ENCODE data around the gene MAGEB3.
"Not testable (repeated sequence)": the region's sequence is repeated elsewhere in the genome, so short reads cannot be mapped to it uniquely, and the experiment has no call there.

The MAGEB3 gene

GRCh38 chrX:30230395-30230794 is at the start of gene MAGEB3:
Gene MAGEB3, plus strand, starts transcription at chrX:30230657. Its CDS starts 5,268 bp downstream, at chrX:30235925.
- no peak for DNase-seq (ENCODE audit: low read depth in 4 of 4, low spot score in 1 of 4)

- DNase-seq (ENCODE audit: low read depth in 4 of 4, low spot score in 1 of 4): no peak
These were observed 49.1 kb upstream of the MAGEB3 start for GRCh38 chrX:30181353-30181752.

- DNase-seq (ENCODE audit: low read depth in 4 of 4, low spot score in 1 of 4): no peak
These were observed 46.9 kb upstream of the MAGEB3 start for GRCh38 chrX:30183554-30183953.

GRCh38 chrX:30190426-30190825 is 40.0 kb upstream of the MAGEB3 start:
- no peak for DNase-seq (ENCODE audit: low read depth in 4 of 4, low spot score in 1 of 4)

- DNase-seq (ENCODE audit: low read depth in 4 of 4, low spot score in 1 of 4): not testable (repeated sequence)
These were observed 36.5 kb upstream of the MAGEB3 start for GRCh38 chrX:30193910-30194309.

- no peak for DNase-seq (ENCODE audit: low read depth in 4 of 4, low spot score in 1 of 4)
These were observed 34.1 kb upstream of the MAGEB3 start for GRCh38 chrX:30196322-30196721.

- no peak for DNase-seq (ENCODE audit: low read depth in 4 of 4, low spot score in 1 of 4)
These were observed 18.3 kb upstream of the MAGEB3 start for GRCh38 chrX:30212172-30212571.

- no peak for DNase-seq (ENCODE audit: low read depth in 4 of 4, low spot score in 1 of 4)
These were observed 15.1 kb upstream of the MAGEB3 start, which contains the start of gene MAGEB2 for GRCh38 chrX:30215357-30215843. Gene MAGEB2, plus strand, starts transcription at chrX:30215563. Its CDS starts 3,018 bp downstream, at chrX:30218581.

- no peak for DNase-seq (ENCODE audit: low read depth in 4 of 4, low spot score in 1 of 4)
These were observed 13.0 kb upstream of the MAGEB3 start for GRCh38 chrX:30217465-30217864.

- DNase-seq (ENCODE audit: low read depth in 4 of 4, low spot score in 1 of 4): no peak
These were observed 11.1 kb upstream of the MAGEB3 start for GRCh38 chrX:30219372-30219771.

- no peak for DNase-seq (ENCODE audit: low read depth in 4 of 4, low spot score in 1 of 4)
These were observed 9.8 kb upstream of the MAGEB3 start for GRCh38 chrX:30220661-30221060.

- DNase-seq (ENCODE audit: low read depth in 4 of 4, low spot score in 1 of 4): no peak
These were observed 5.9 kb upstream of the MAGEB3 start for GRCh38 chrX:30224536-30224935.

GRCh38 chrX:30228526-30228925 is 1.9 kb upstream of the MAGEB3 start:
- no peak for DNase-seq (ENCODE audit: low read depth in 4 of 4, low spot score in 1 of 4)

GRCh38 chrX:30241724-30242415 is 11.4 kb downstream of the MAGEB3 start, which contains the start of gene MAGEB4:
Gene MAGEB4, plus strand, starts transcription at chrX:30242000. Its CDS starts 136 bp downstream, at chrX:30242136.
- DNase-seq (ENCODE audit: low read depth in 4 of 4, low spot score in 1 of 4): no peak

- no peak for DNase-seq (ENCODE audit: low read depth in 4 of 4, low spot score in 1 of 4)
These were observed 16.5 kb downstream of the MAGEB3 start, which contains the start of gene MAGEB1 for GRCh38 chrX:30246769-30247489. Gene MAGEB1, plus strand, starts transcription at chrX:30247146. Its CDS starts 3,348 bp downstream, at chrX:30250494.

GRCh38 chrX:30248854-30249253 is 18.4 kb downstream of the MAGEB3 start:
- DNase-seq (ENCODE audit: low read depth in 4 of 4, low spot score in 1 of 4): no peak

- DNase-seq (ENCODE audit: low read depth in 4 of 4, low spot score in 1 of 4): no peak
These were observed 22.8 kb downstream of the MAGEB3 start for GRCh38 chrX:30253257-30253656.

GRCh38 chrX:30259927-30260326 is 29.5 kb downstream of the MAGEB3 start:
- no peak for DNase-seq (ENCODE audit: low read depth in 4 of 4, low spot score in 1 of 4)

GRCh38 chrX:30261012-30261411 is 30.6 kb downstream of the MAGEB3 start:
- DNase-seq (ENCODE audit: low read depth in 4 of 4, low spot score in 1 of 4): no peak

GRCh38 chrX:30262763-30263162 is 32.3 kb downstream of the MAGEB3 start:
- DNase-seq (ENCODE audit: low read depth in 4 of 4, low spot score in 1 of 4): no peak

GRCh38 chrX:30270639-30271038 is 40.2 kb downstream of the MAGEB3 start:
- DNase-seq (ENCODE audit: low read depth in 4 of 4, low spot score in 1 of 4): no peak

GRCh38 chrX:30275498-30275897 is 45.0 kb downstream of the MAGEB3 start:
- no peak for DNase-seq (ENCODE audit: low read depth in 4 of 4, low spot score in 1 of 4)

All from stimulated activated CD4-positive, alpha-beta T cell treated with anti-CD3 and anti-CD28 coated beads, Interleukin-1b, Interleukin-23, amount 100 ng/mL, for 24 hours (primary cell).